Stimulated activated naive CD8-positive, alpha-beta T cell treated with anti-CD3 and anti-CD28 coated beads, Interleukin-15, amount 100 ng/mL, for 72 hours (primary cell): ENCODE results near the gene IFT27.

Experiments used
- ATAC-seq: fragments of 150-1000 bp; cut with Tn5 transposase; 2 replicates; pipeline ENCODE4 v1.10.0; 2021; ENCODE audit warnings: mild to moderate bottlenecking, moderate library complexity
- DNase-seq, 2 donors: peaks; one replicate each; pipeline ENCODE4 v3.0.0; 2021 to 2022
- H3K27ac Mint-ChIP-seq, 2 donors: one replicate each; pipeline ENCODE4 v1.8.0; 2022; ENCODE audit warnings: mild to moderate bottlenecking in 2 of 2, mixed read lengths in 2 of 2, moderate library complexity in 2 of 2
- H3K27me3 Mint-ChIP-seq: one replicate; pipeline ENCODE4 v1.8.0; 2022; ENCODE audit warnings: mixed read lengths
- H3K4me1 Mint-ChIP-seq: one replicate; pipeline ENCODE4 v1.8.0; 2022; ENCODE audit warnings: mild to moderate bottlenecking, mixed read lengths
- H3K4me3 Mint-ChIP-seq, 2 donors: one replicate each; pipeline ENCODE4 v1.8.0; 2022; ENCODE audit warnings: mild to moderate bottlenecking in 2 of 2, mixed read lengths in 2 of 2, moderate library complexity in 1 of 2
- H3K9me3 Mint-ChIP-seq, 2 donors: one replicate each; pipeline ENCODE4 v1.8.0; 2022; ENCODE audit warnings: mixed read lengths in 2 of 2

IFT27 gene

DNA sequence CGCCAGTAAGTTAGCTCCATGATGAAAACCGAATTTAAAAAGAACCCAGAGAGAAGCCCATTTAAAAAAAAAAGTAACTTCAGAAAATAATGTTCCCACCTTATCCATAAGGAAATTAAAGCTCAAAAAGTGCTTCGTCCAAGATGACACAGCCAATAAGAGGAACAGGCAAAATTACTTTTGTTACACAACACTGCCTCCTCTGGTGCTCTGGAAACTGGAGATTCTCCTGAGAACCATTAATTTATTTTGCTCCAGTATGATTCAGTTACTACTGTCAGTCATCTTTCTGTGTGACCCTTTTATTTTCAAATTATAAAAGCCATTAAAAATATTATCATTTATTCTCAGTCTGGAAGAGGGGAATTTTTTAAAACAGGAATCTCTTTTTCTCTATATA is 2.0 kb downstream of the IFT27 start:
- no peak overlapping the region for H3K27ac Mint-ChIP-seq
- DNase-seq = no peak
- no peak overlapping the region for H3K4me3 Mint-ChIP-seq
- H3K27me3 Mint-ChIP-seq = no peaks in the 10 kb centered on the region
- H3K9me3 Mint-ChIP-seq = no peaks in the 10 kb centered on the region
- no peak for ATAC-seq
- peaks cover 35% of the 10 kb centered on the region for H3K4me1 Mint-ChIP-seq

DNA sequence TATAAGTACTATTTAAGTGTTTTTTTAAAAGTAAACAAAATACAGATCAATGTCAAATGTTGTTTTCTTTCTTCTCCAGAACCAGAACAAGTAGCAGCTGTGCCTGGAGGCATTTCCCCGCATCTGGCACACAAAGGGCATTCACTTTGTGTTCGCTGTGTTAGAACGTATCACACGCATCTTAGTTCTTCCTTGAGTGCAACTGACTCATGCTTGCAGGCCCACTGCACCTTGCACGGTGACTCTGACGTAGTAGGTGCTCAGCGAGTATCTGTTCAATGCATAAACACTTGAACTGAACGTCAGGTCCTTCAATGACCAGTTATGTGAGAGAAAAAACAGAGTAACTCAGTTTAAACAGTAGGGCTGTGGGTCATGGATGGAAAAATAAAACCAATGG is 3.5 kb downstream of the IFT27 start:
- Mint-ChIP-seq H3K9me3 (no peaks in the 10 kb centered on the region), H3K27me3 (no peaks in the 10 kb centered on the region), H3K4me3 (no peak overlapping the region), H3K4me1 (peaks cover 20% of the 10 kb centered on the region), H3K27ac (no peak overlapping the region)
- ATAC-seq (no peak), DNase-seq (no peak)

DNA sequence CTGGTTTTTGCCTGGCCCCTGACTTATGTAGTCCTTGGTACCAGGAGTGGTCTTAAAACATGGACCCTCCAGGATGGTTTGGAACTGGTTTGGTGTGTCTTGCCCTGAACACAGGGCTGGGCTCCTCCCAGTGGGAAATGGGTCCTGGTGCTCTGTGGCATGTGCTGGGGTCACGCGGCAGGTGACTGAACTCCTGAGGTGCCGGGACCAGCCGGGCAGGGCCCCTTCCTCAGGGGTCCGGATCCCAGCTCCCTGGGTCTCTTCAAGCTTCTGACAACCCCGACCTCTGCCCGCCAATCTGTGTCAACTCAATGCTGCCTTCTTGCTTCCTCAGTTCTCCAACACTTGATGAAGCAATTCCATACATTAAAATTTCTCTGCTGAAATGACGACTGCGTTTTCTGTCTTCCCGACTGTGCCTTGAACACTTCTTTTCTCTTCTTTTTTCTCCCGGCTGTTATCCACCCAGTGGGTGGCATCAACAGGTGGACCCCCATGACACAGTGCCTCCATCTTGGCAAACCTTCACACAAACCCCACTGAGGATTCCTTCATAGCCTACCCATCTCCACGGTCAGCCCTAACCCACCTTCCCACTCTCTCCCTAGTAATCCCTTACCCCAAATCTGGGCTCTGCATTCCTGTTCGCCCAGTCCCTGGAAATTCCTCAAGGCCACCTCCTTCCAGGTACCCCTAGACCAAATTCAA is 4.4 kb downstream of the IFT27 start:
- ATAC-seq = no peak
- Mint-ChIP-seq H3K27me3 (no peaks in the 10 kb centered on the region), H3K9me3 (no peaks in the 10 kb centered on the region), H3K4me1 (peaks cover 11% of the 10 kb centered on the region), H3K4me3 (no peak overlapping the region), H3K27ac (peak overlapping the region in 1 of 2 donors; percentile 19)
- DNase-seq = no peak

DNA sequence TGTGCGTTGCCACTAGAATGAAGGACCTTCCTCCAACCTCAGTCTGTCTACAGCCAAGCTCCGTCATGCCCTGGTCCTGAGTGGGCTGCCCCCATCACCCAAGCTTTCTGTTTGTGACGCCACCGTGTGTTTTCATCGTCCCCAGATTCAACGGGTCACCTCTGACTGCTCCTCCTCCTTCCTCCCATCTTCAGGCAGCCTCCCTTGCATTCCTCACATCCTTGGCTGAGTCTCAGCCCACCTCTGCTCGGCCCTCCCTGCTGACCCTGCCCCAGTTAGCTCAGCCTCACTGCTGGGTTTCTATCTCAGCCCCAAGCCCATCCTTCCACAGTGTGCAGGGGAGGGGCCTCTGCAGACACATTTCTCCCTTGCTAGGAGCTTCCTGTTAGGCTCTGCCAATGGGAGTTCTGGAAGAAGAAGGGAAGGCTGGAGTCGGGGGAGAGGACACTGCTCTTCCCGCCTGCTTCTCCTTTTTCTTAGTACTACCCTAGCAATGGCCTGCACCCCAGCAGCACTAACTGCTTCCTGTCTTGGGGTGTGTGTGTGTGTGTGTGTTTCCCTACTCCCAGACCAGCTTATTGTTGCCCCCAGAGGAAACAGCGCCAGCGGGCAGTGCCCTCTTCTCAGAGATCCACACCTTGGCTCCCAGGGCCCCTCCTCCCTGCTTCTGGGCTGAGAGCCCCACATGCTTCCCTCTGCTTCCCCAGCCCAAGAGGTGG is 5.2 kb downstream of the IFT27 start:
- Mint-ChIP-seq H3K4me3 (no peak overlapping the region), H3K4me1 (peaks cover 7% of the 10 kb centered on the region), H3K27me3 (no peaks in the 10 kb centered on the region), H3K27ac (peak overlapping the region in 1 of 2 donors; percentile 19), H3K9me3 (no peaks in the 10 kb centered on the region)
- DNase-seq (no peak), ATAC-seq (no peak)

DNA sequence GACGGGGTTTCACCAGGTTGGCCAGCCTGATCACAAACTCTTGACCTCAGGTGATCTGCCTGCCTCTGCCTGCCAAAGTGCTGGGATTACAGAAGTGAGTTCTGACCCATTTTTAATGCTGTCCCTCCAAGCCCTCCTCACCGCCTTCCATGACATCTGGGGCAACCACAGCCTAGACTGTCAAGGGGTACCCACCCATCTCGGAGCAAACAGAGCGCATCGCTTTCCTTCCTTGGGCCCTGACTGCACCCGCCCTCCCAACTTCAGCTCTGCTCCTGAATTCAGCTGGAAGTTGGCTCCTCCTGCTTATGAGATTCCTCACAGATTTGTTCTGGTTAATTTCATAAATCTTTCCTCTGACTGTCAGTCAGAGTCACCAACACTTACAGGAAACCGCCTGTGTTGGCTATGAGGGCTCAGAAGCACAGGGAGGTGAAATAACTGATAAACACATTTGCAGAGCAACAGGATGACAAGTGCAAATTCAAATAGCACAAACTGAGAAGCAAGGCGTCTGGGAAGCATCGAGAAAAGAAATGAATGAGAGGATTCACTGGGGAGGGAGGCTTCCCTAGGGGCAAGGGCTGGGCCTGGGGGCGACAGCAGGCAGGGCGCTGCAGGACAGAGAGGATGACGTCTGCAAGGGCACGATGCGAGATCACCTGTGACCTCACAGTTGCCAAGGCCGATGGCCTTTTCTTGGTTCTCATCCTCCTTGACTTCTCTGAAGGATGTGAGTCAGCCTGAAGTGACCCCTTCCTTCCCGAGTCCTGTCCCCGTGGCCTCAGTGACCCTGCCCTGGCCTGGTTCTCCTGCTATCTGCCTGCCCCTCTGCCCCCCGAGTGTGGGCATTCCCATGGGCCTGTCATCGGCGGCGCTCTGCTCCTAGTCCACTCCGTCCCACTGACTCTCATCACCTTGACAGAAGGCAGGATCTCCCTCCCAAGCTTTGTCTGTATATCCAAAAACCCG is 6.1 kb downstream of the IFT27 start:
- DNase-seq (no peak), ATAC-seq (no peak)
- peak overlapping the region in 1 of 2 donors; percentile 17 for H3K27ac Mint-ChIP-seq
- H3K9me3 Mint-ChIP-seq = no peaks in the 10 kb centered on the region
- H3K4me1 Mint-ChIP-seq = peaks cover under 1% of the 10 kb centered on the region
- H3K27me3 Mint-ChIP-seq = no peaks in the 10 kb centered on the region
- no peak overlapping the region for H3K4me3 Mint-ChIP-seq

DNA sequence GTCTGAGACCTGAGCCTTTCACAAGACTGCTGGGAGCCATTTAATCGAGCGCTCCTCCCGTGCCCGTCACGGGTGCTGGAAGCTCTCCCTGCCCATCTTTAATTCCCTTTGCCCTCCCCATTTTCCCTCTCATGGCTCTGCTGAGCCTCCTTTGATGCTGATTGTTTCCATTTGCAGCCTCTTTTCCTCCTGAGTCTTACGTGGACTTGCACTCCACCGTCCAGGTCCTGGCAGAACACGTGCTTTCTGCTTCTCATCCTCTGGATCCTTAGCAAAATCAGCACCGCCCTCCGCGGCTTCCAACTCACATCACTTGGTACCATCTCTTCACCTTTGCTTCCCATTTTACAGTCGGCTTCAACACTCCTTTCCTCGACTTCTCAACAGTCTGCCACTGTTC is 7.3 kb downstream of the IFT27 start:
- H3K9me3 Mint-ChIP-seq = no peaks in the 10 kb centered on the region
- peak overlapping the region in 1 of 2 donors; percentile 36 for H3K27ac Mint-ChIP-seq
- H3K4me1 Mint-ChIP-seq = no peaks in the 10 kb centered on the region
- ATAC-seq = no peak
- no peaks in the 10 kb centered on the region for H3K27me3 Mint-ChIP-seq
- H3K4me3 Mint-ChIP-seq = no peak overlapping the region
- DNase-seq = no peak

DNA sequence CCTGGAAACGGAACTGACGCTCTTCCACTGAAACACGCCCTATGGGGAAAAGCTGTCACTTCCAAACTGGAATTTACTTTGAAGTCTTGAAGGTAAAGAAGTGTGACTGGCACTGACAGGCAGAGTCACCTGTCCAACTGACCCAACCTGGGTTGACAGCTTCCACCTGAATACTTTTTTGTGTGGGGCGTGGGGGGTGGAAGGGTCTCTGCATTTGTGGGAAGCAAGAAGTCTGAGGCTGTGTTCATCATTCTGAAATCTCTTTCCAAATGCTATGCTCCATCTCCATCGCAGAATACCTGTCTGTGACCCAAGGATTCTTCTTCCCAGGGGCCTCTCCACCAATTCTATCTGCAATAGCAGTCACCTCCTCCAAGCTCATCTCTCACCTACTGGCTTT is 7.8 kb downstream of the IFT27 start:
- H3K27ac Mint-ChIP-seq = peak overlapping the region in 1 of 2 donors; percentile 36
- H3K4me1 Mint-ChIP-seq = no peaks in the 10 kb centered on the region
- no peaks in the 10 kb centered on the region for H3K27me3 Mint-ChIP-seq
- H3K9me3 Mint-ChIP-seq = no peaks in the 10 kb centered on the region
- no peak for ATAC-seq
- no peak overlapping the region for H3K4me3 Mint-ChIP-seq
- DNase-seq = no peak

DNA sequence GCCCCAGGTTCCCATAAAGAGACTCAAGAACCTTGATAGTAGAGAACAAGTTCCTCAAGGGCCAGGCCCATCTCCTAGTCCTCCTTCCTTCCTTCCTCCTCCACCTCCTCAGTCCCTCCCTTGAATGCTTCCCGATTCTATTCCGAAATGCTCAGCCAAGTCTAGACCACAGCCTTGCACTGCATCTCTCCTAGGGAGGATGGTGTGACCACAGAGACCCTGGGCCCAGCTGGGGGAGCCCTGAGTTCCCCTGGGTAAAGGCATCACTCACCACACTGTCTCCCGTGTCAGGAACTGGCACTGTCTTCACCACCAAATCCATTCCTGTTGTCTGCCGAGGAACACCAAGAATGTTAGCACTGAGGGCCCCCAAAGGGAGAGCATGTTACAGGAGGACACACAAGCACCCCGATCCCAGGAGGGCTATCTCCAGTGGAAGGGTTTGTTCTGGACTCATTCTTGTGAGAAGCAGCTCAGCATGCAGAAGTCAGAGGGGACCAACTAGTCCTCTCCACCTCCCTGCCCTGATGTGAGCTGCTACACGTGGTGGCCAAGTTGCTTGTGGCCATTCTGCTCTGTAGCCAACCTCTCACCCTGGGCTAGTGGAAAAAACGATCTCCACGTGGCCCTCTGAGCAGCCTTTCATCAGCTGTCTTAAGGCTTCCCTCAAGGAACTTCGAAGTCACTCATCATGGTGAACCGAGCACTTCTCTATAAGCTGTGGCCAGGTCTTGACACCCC is 8.7 kb downstream of the IFT27 start:
- no peak for ATAC-seq
- H3K27ac Mint-ChIP-seq = peak overlapping the region in 1 of 2 donors; percentile 2
- no peaks in the 10 kb centered on the region for H3K4me1 Mint-ChIP-seq
- no peak for DNase-seq
- no peaks in the 10 kb centered on the region for H3K9me3 Mint-ChIP-seq
- no peak overlapping the region for H3K4me3 Mint-ChIP-seq
- no peaks in the 10 kb centered on the region for H3K27me3 Mint-ChIP-seq

DNA sequence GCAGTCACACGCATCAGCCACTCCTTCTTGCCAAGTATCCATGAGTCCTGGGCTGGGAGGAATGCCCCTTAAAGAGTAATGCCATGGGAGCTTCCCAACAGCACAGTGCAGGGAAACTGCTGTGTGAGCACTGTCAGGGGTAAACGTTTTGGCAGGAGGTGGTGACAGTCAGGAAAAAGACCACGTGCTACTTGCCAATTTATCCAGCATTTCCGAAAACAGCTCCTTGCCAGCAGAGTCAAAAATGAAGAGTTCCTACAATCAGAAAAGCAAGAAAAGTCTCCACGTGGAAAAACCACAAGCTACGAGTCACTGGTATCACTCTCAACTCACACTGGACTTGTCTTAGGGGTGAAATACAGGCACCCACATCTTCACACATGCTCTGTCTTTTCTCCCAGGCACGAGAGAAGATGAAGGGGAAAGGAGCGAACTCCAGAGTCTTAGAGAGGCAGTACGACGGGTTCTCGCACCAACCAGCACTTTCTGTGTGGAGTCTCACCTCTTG is 9.9 kb downstream of the IFT27 start:
- ATAC-seq = no peak
- no peak overlapping the region for H3K27ac Mint-ChIP-seq

DNA sequence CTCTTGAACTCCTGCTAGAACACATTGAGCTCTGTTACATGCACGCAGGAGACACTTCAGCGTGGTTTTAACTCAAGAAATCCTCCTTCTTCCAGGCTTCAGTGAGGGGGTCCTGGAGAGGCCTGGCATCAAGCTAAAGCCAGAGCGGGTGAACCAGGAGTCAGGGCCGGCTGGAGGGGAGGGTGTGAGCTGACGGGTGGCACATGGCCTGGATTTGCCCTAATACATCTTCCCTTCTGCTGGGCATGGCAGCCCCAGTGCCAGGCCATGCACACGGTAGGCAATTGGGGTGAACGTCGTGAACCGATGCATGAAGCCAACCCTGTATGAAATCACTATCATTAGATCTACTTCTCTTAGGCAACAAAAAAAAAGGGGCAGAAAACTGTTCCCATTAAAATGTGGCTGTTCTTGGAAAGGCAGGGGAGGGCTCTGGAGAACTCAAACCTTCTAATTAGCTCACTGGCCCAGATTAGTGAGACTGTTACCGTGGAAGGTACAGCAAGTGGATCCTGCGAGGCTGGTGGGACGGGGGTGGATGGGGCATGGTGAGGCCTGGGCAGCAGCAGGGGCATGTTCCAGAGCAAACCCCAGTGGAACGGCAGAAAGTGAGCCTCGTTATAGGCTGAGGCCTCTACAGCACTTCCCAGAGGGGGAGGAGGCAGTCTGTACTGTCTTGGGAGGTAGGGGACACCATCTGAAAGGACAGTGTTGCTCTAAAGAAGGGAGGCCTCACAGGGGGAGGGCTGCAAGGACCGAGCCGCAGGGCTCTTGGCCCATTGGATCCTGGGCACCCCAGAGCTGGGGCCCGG is 10.6 kb downstream of the IFT27 start:
- Mint-ChIP-seq H3K27me3 (no peaks in the 10 kb centered on the region), H3K4me1 (no peaks in the 10 kb centered on the region), H3K9me3 (no peaks in the 10 kb centered on the region), H3K4me3 (no peak overlapping the region), H3K27ac (no peak overlapping the region)
- ATAC-seq (no peak), DNase-seq (no peak)

More for the DNA sequence above, 9.9 kb downstream of the IFT27 start:
- Mint-ChIP-seq H3K4me3 (no peak overlapping the region), H3K9me3 (no peaks in the 10 kb centered on the region), H3K4me1 (no peaks in the 10 kb centered on the region), H3K27me3 (no peaks in the 10 kb centered on the region)
- no peak for DNase-seq

DNA sequence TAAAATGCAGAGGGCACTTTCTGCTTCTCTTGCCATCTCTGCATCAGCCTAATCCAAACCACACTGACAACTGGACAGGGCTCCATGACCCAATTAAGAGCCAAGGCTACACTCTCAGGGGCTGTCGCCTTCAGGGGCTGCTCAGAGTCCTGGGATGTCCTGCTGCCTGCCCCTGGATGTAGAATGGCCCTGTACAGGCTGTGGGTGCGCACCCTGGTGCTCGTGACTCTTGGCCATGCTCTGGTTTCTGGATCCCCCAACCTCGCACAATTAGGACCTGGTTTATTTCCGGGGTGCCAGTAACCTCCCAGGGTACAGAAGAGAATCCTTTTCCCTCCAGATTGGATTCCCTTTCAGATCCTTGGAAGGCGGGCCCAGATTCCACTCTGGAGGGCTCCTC is 11.3 kb downstream of the IFT27 start:
- no peak overlapping the region for H3K27ac Mint-ChIP-seq
- ATAC-seq (no peak), DNase-seq (no peak)
- no peaks in the 10 kb centered on the region for H3K4me1 Mint-ChIP-seq
- no peak overlapping the region for H3K4me3 Mint-ChIP-seq
- H3K9me3 Mint-ChIP-seq = no peaks in the 10 kb centered on the region
- H3K27me3 Mint-ChIP-seq = no peaks in the 10 kb centered on the region

DNA sequence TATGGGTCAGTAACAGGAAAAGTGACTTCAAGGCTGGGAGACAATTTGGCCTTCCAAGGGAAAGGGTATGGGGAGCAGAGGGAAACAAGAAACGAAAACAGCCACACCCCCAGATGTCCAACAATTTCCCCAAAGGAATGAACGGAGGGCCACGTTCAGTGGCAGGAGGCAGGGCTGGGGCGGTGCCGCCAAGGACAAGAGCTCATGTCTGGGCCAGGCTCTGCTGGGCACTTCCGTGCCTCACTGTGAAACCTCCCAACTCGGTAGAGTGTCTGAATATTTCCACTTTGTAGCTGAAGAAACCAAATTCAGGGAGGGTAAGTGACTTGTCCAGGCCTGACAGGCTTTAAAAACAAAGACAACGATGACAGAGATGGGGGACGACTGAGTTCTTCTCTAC is 11.9 kb downstream of the IFT27 start:
- ATAC-seq (no peak), DNase-seq (no peak)
- Mint-ChIP-seq H3K9me3 (no peaks in the 10 kb centered on the region), H3K4me1 (no peaks in the 10 kb centered on the region), H3K27ac (no peak overlapping the region), H3K4me3 (no peak overlapping the region), H3K27me3 (no peaks in the 10 kb centered on the region)

DNA sequence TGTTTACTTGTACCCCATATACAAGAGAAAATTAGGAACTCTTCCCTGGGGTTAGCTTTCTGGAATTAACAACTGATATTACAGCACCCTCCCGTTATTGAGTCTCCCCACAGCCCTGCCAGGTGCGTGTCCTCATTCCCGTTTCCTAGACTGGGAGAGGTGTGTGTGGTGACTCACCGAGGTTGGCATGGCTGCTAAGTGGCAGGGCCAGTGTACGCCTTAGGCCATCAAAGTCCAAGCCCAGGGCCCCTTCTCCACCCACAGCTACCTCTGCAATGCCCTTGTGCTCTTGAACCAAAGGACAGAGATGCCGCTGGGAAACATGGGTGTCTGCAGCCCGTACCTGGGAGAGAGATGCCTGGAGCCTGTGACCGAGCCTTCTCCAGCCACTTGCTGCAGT is 12.3 kb downstream of the IFT27 start:
- no peaks in the 10 kb centered on the region for H3K27me3 Mint-ChIP-seq
- ATAC-seq (no peak), DNase-seq (no peak)
- no peak overlapping the region for H3K27ac Mint-ChIP-seq
- H3K4me1 Mint-ChIP-seq = no peaks in the 10 kb centered on the region
- H3K9me3 Mint-ChIP-seq = no peaks in the 10 kb centered on the region
- no peak overlapping the region for H3K4me3 Mint-ChIP-seq

DNA sequence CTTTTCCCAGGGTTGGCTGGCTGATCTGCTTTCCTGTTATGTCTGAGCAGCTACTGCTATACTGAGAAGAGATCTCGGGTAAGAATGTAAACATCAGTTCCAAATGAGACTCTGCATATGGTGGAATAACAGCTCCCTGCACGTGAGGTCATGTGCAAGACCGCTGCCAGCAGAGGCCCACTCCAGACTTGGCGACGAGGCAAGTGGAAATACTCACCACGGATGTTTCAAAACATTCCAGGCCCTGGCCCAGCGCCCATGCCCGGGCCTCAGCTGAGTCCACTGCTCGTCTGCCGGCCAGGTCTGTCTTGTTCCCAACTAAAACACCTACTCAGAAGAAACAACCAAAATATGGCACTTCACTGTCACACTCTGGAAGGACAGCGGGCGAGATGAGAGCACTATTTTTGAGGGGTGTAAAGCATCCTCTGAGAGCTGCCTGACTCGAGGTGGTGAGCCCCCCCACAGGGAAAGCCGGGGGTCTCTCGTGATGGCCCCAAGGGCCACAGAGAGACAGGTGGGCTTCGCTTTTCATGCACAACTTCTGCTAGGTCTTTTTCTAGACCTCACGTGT is 13.1 kb downstream of the IFT27 start:
- Mint-ChIP-seq H3K4me1 (no peaks in the 10 kb centered on the region), H3K4me3 (no peak overlapping the region), H3K27me3 (no peaks in the 10 kb centered on the region), H3K27ac (no peak overlapping the region), H3K9me3 (no peaks in the 10 kb centered on the region)
- DNase-seq (no peak), ATAC-seq (no peak)
